ENCODE results near the gene MALAT1. TPM values are rescaled to one million over a fixed set of nuclear protein-coding genes. Genes with fewer than 3 reads are reported as not detected.

The MALAT1 gene
- total RNA-seq, 1 donor from 2014 or later: 9,030 TPM

GRCh38 chr11:65492387-65492636, 6.5 kb upstream of the MALAT1 start:
- H3F3A ChIP-seq (ENCODE audit: low read depth): peaks cover 70% of the 10 kb centered on the region
- H3K9me3 ChIP-seq (ENCODE audit: low read depth): no peaks in the 10 kb centered on the region
- DNase-seq (ENCODE audit: low spot score): no peak
- peaks cover 92% of the 10 kb centered on the region for H3K79me2 ChIP-seq (ENCODE audit: low read depth)
- Mint-ChIP-seq H3K4me1 (peaks cover 89% of the 10 kb centered on the region), H3K27me3 (ENCODE audit: insufficient read depth, low read depth) (peaks cover 8% of the 10 kb centered on the region), H3K4me3 (peak overlapping the region; percentile 82), H3K36me3 (no peaks in the 10 kb centered on the region), H3K9me3 (no peaks in the 10 kb centered on the region), H3K27ac (peak overlapping the region; percentile 100)
- TF ChIP-seq EZH2 (IDR thresholded peaks at IDR 0.05): no peak
- no peak for TF ChIP-seq EZH2phosphoT487 (IDR thresholded peaks at IDR 0.05)
- TF ChIP-seq, protein P1, sequence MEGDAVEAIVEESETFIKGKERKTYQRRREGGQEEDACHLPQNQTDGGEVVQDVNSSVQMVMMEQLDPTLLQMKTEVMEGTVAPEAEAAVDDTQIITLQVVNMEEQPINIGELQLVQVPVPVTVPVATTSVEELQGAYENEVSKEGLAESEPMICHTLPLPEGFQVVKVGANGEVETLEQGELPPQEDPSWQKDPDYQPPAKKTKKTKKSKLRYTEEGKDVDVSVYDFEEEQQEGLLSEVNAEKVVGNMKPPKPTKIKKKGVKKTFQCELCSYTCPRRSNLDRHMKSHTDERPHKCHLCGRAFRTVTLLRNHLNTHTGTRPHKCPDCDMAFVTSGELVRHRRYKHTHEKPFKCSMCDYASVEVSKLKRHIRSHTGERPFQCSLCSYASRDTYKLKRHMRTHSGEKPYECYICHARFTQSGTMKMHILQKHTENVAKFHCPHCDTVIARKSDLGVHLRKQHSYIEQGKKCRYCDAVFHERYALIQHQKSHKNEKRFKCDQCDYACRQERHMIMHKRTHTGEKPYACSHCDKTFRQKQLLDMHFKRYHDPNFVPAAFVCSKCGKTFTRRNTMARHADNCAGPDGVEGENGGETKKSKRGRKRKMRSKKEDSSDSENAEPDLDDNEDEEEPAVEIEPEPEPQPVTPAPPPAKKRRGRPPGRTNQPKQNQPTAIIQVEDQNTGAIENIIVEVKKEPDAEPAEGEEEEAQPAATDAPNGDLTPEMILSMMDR (IDR thresholded peaks at IDR 0.05): no peak
- peaks cover 73% of the 10 kb centered on the region for H3K4me1 ChIP-seq
- H3K4me3 ChIP-seq: no peak overlapping the region
- H3K27me3 ChIP-seq: no peaks in the 10 kb centered on the region
- no peaks in the 10 kb centered on the region for H3K36me3 ChIP-seq
- no peak overlapping the region for H3K9ac ChIP-seq
- H2AFZ ChIP-seq (replicated peaks): no peak overlapping the region
- H3K27ac ChIP-seq: no peak overlapping the region
- H3K4me2 ChIP-seq: peak overlapping the region; percentile 48
- H4K20me1 ChIP-seq (ENCODE audit: low read depth): no peaks in the 10 kb centered on the region

- peaks cover 84% of the 10 kb centered on the region for H3K4me1 Mint-ChIP-seq
- no peaks in the 10 kb centered on the region for H3K27me3 ChIP-seq
- H3K36me3 Mint-ChIP-seq: no peaks in the 10 kb centered on the region
- no peak for DNase-seq (ENCODE audit: low spot score)
- H3K27me3 Mint-ChIP-seq (ENCODE audit: insufficient read depth, low read depth): peaks cover 4% of the 10 kb centered on the region
- no peaks in the 10 kb centered on the region for H4K20me1 ChIP-seq (ENCODE audit: low read depth)
- H3K36me3 ChIP-seq: no peaks in the 10 kb centered on the region
- H3K4me2 ChIP-seq: peak overlapping the region; percentile 48
- no peak overlapping the region for H3K27ac ChIP-seq
- peaks cover 95% of the 10 kb centered on the region for H3K79me2 ChIP-seq (ENCODE audit: low read depth)
- H3K27ac Mint-ChIP-seq: peak overlapping the region; percentile 100
- no peak overlapping the region for H3K9ac ChIP-seq
- H2AFZ ChIP-seq (replicated peaks): no peak overlapping the region
- peaks cover 68% of the 10 kb centered on the region for H3F3A ChIP-seq (ENCODE audit: low read depth)
- TF ChIP-seq EZH2phosphoT487 (IDR thresholded peaks at IDR 0.05): no peak
- H3K4me1 ChIP-seq: peaks cover 73% of the 10 kb centered on the region
- no peaks in the 10 kb centered on the region for H3K9me3 Mint-ChIP-seq
- peak overlapping the region; percentile 82 for H3K4me3 Mint-ChIP-seq
- H3K9me3 ChIP-seq (ENCODE audit: low read depth): no peaks in the 10 kb centered on the region
- H3K4me3 ChIP-seq: no peak overlapping the region
Observed at GRCh38 chr11:65492637-65493366, 6.0 kb upstream of the MALAT1 start.

GRCh38 chr11:65493367-65494176, 5.3 kb upstream of the MALAT1 start:
- H3K27me3 ChIP-seq: no peaks in the 10 kb centered on the region
- Mint-ChIP-seq H3K27ac (peak overlapping the region; percentile 100), H3K27me3 (ENCODE audit: insufficient read depth, low read depth) (peaks cover 4% of the 10 kb centered on the region), H3K4me1 (peaks cover 77% of the 10 kb centered on the region), H3K36me3 (no peaks in the 10 kb centered on the region), H3K9me3 (no peaks in the 10 kb centered on the region), H3K4me3 (peak overlapping the region; percentile 82)
- TF ChIP-seq EZH2phosphoT487 (IDR thresholded peaks at IDR 0.05) (no peak), EZH2 (IDR thresholded peaks at IDR 0.05) (no peak)
- TF ChIP-seq, protein P1 (IDR thresholded peaks at IDR 0.05): no peak
- no peaks in the 10 kb centered on the region for H3K9me3 ChIP-seq (ENCODE audit: low read depth)
- H3K27ac ChIP-seq: peak overlapping the region; percentile 66
- H3K79me2 ChIP-seq (ENCODE audit: low read depth): peaks cover 97% of the 10 kb centered on the region
- H3K4me2 ChIP-seq: peak overlapping the region; percentile 48
- H3F3A ChIP-seq (ENCODE audit: low read depth): peaks cover 68% of the 10 kb centered on the region
- peak; percentile 78 for DNase-seq (ENCODE audit: low spot score)
- no peak overlapping the region for H3K4me3 ChIP-seq
- no peak overlapping the region for H2AFZ ChIP-seq (replicated peaks)
- peaks cover 65% of the 10 kb centered on the region for H3K4me1 ChIP-seq
- H3K9ac ChIP-seq: no peak overlapping the region
- no peaks in the 10 kb centered on the region for H3K36me3 ChIP-seq
- H4K20me1 ChIP-seq (ENCODE audit: low read depth): no peaks in the 10 kb centered on the region

Measured in neural progenitor cell (in vitro differentiated cells).